Endodermal cell (in vitro differentiated cells): ENCODE data around the gene KRTAP10-4. TPM values are rescaled to one million over a fixed set of nuclear protein-coding genes. Genes with fewer than 3 reads are reported as not detected.
"Not testable (repeated sequence)": the region's sequence is repeated elsewhere in the genome, so short reads cannot be mapped to it uniquely, and the experiment has no call there.

Experiments used
- DNase-seq: peaks from one replicate; pipeline ENCODE4 v3.0.0-alpha.2; 2017
- H3K27ac ChIP-seq: 2 replicates; pipeline ENCODE4 v1.5.1; 2013; ENCODE audit warnings: mild to moderate bottlenecking, low read depth, low read length, moderate library complexity
- H3K27me3 ChIP-seq: 2 replicates; pipeline ENCODE4 v1.6.1; 2013; ENCODE audit warnings: mild to moderate bottlenecking, low read length, moderate library complexity; ENCODE audit not compliant: insufficient read depth, control insufficient read depth, poor library complexity, severe bottlenecking
- H3K36me3 ChIP-seq: 2 replicates; pipeline ENCODE4 v1.7.0; 2013; ENCODE audit warnings: mild to moderate bottlenecking, low read length, moderate library complexity; ENCODE audit not compliant: control insufficient read depth, insufficient read depth
- H3K4me1 ChIP-seq: one replicate; pipeline ENCODE4 v1.7.0; 2013; ENCODE audit warnings: low read length; ENCODE audit not compliant: control insufficient read depth, insufficient read depth
- H3K4me3 ChIP-seq: 2 replicates; pipeline ENCODE4 v1.5.1; 2013; ENCODE audit warnings: mild to moderate bottlenecking, low read length, moderate library complexity
- H3K9ac ChIP-seq: 2 replicates; pipeline ENCODE4 v1.6.1; 2013; ENCODE audit warnings: mild to moderate bottlenecking, low read length, moderate library complexity; ENCODE audit not compliant: poor library complexity, severe bottlenecking; ENCODE audit errors: extremely low read depth
- H3K9me3 ChIP-seq: 2 replicates; pipeline ENCODE4 v1.6.1; 2013; ENCODE audit warnings: mild to moderate bottlenecking, low read length, moderate library complexity; ENCODE audit not compliant: control insufficient read depth
- H3K27ac Mint-ChIP-seq: 2 replicates; pipeline ENCODE4 v1.8.0; 2020; ENCODE audit warnings: mixed read lengths
- H3K27me3 Mint-ChIP-seq: 2 replicates; pipeline ENCODE4 v1.8.0; 2021; ENCODE audit warnings: mild to moderate bottlenecking, mixed read lengths; ENCODE audit not compliant: insufficient read depth
- H3K36me3 Mint-ChIP-seq: 2 replicates; pipeline ENCODE4 v1.8.0; 2020; ENCODE audit warnings: low read depth, mixed read lengths
- H3K4me1 Mint-ChIP-seq: 2 replicates; pipeline ENCODE4 v1.8.0; 2020; ENCODE audit warnings: mixed read lengths
- H3K4me3 Mint-ChIP-seq: 2 replicates; pipeline ENCODE4 v1.8.0; 2020; ENCODE audit warnings: mild to moderate bottlenecking, moderate library complexity, mixed read lengths
- H3K9me3 Mint-ChIP-seq: 2 replicates; pipeline ENCODE4 v1.8.0; 2020; ENCODE audit warnings: mild to moderate bottlenecking, mixed read lengths
- CTCF ChIP-seq: fragments of 200-600 bp; sonication (generic); conservative IDR thresholded peaks from 2 replicates; pipeline ENCODE4 v1.5.0; 2021; ENCODE audit warnings: antibody characterized with exemption, mild to moderate bottlenecking
- WGBS, 2 experiments: methylation state at CpG; one replicate each; pipeline versions ENCODE4 v1.1.5 to v1.1.7; 2013; ENCODE audit warnings: missing lambda C conversion rate in 2 of 2, mixed read lengths in 1 of 2; ENCODE audit not compliant: insufficient coverage in 1 of 2, insufficient read length in 1 of 2; 5-methylcytosine and 5-hydroxymethylcytosine counted together
- total RNA-seq, 2 donors: library from RNA; stranded (reverse); fragmentation: NEBNext Ultra II Directional in 1 of 2; extraction: Animal tissue kit (Norgen Biotek cat#: 25700) in 1 of 2; gene quantifications; 2 replicates in 1 of 2; 3 replicates in 1 of 2; pipeline ENCODE4 v1.2.1, GENCODE V29; 2021

Gene KRTAP10-4
- total RNA-seq, 2 donors from 2014 or later: not detected

- no peaks in the 10 kb centered on the region for H3K27me3 Mint-ChIP-seq
- no peak overlapping the region for H3K27ac Mint-ChIP-seq
- no peaks in the 10 kb centered on the region for H3K27me3 ChIP-seq
- no peaks in the 10 kb centered on the region for H3K36me3 Mint-ChIP-seq
- no peaks in the 10 kb centered on the region for H3K4me1 ChIP-seq
- peaks cover 13% of the 10 kb centered on the region for H3K9me3 ChIP-seq
- H3K27ac ChIP-seq: no peak overlapping the region
- H3K4me3 Mint-ChIP-seq: no peak overlapping the region
- WGBS, 2 experiments: 83 to 96% methylated on average over 5 to 8 of the region's 8 CpGs
- H3K9ac ChIP-seq: no peak overlapping the region
- DNase-seq: no peak
- H3K9me3 Mint-ChIP-seq: peaks cover 2% of the 10 kb centered on the region
- H3K4me1 Mint-ChIP-seq: peaks cover 9% of the 10 kb centered on the region
- H3K36me3 ChIP-seq: no peaks in the 10 kb centered on the region
- no peak overlapping the region for H3K4me3 ChIP-seq
- TF ChIP-seq CTCF: no peak
Measured at GRCh38 chr21:44599264-44600029, 25.9 kb downstream of the KRTAP10-4 start.

GRCh38 chr21:44600118-44600978, 26.8 kb downstream of the KRTAP10-4 start, which contains the start of gene KRTAP10-7:
KRTAP10-7 (plus strand) TSS chr21:44600597; CDS start chr21:44600622, 25 bp downstream.
- H3K4me3 ChIP-seq, H3K27ac ChIP-seq, H3K9me3 Mint-ChIP-seq, H3K27me3 Mint-ChIP-seq, H3K4me1 ChIP-seq, H3K4me1 Mint-ChIP-seq, H3K4me3 Mint-ChIP-seq, H3K27ac Mint-ChIP-seq, H3K36me3 ChIP-seq, H3K27me3 ChIP-seq, H3K9ac ChIP-seq, H3K36me3 Mint-ChIP-seq: not testable (repeated sequence)
- peaks cover 13% of the 10 kb centered on the region for H3K9me3 ChIP-seq
- 91 to 95% methylated on average over 6 to 21 of the region's 23 CpGs for WGBS, 2 experiments
- peak; percentile 40 for DNase-seq

- H3K9me3 Mint-ChIP-seq, H3K4me3 ChIP-seq, H3K27ac ChIP-seq, H3K27me3 Mint-ChIP-seq, H3K27me3 ChIP-seq, H3K4me1 ChIP-seq, H3K27ac Mint-ChIP-seq, H3K36me3 Mint-ChIP-seq, H3K4me1 Mint-ChIP-seq, H3K4me3 Mint-ChIP-seq, H3K9ac ChIP-seq, H3K36me3 ChIP-seq: not testable (repeated sequence)
- WGBS, 2 experiments: 92 to 96% methylated on average over 7 to 10 of the region's 10 CpGs
- peaks cover 13% of the 10 kb centered on the region for H3K9me3 ChIP-seq
- peak; percentile 22 for TF ChIP-seq CTCF
- DNase-seq: peak; percentile 45
Measured at GRCh38 chr21:44601091-44601490, 27.6 kb downstream of the KRTAP10-4 start.
